H1 (cell line): Measurements from ENCODE around the gene CUEDC1. TPM values are rescaled to one million over a fixed set of nuclear protein-coding genes. Genes with fewer than 3 reads are reported as not detected.

ENCODE experiments used
- CHD2 ChIP-seq: IDR thresholded peaks from 2 replicates; pipeline ENCODE4 v1.6.1; 2012; ENCODE audit warnings: low read length, improper control_type of control experiment
- FOSL1 ChIP-seq: IDR thresholded peaks from 2 replicates; pipeline ENCODE4 v1.6.1; 2011; ENCODE audit warnings: mild to moderate bottlenecking, low read depth, low read length, moderate library complexity; ENCODE audit not compliant: insufficient read depth
- POLR2AphosphoS5 ChIP-seq: IDR thresholded peaks from 2 replicates; pipeline ENCODE4 v1.6.1; 2011; ENCODE audit warnings: low read depth, low read length
- polyA plus RNA-seq, 7 experiments: library from polyadenylated mRNA; depleted of rRNA in 3 of 7; stranded (reverse) in 5 of 7; unstranded in 2 of 7; fragments of >200 nt in 5 of 7; fragments of 200-250 nt in 2 of 7; gene quantifications; 1 replicate in 5 of 7; 2 replicates in 1 of 7; 4 replicates in 1 of 7; pipeline versions ENCODE4 v1.2.1 to v1.2.3, GENCODE V29; 2011 to 2013; ENCODE audit warnings: missing spikeins in 2 of 7, mixed read lengths in 2 of 7
- total RNA-seq: library from RNA; stranded (reverse); fragmentation: NEBNext Ultra II Directional; extraction: Animal tissue kit (Norgen Biotek cat#: 25700); gene quantifications from 2 replicates; pipeline ENCODE4 v1.2.1, GENCODE V29; 2021
- TF ChIP-seq, protein P1 (sequence below): fragments of 300-600 bp; sonication (generic); IDR thresholded peaks from 2 replicates; pipeline ENCODE4 v1.7.1; 2012; ENCODE audit warnings: low read length, moderate library complexity, mild to moderate bottlenecking, inconsistent platforms; ENCODE audit not compliant: insufficient replicate concordance

Gene CUEDC1
- total and polyA plus RNA-seq, 2 of the 8 experiments (the other 6 are each of a cell fraction or from before 2014, with no cell fraction given), result 4.0 to 10.7 TPM

DNA sequence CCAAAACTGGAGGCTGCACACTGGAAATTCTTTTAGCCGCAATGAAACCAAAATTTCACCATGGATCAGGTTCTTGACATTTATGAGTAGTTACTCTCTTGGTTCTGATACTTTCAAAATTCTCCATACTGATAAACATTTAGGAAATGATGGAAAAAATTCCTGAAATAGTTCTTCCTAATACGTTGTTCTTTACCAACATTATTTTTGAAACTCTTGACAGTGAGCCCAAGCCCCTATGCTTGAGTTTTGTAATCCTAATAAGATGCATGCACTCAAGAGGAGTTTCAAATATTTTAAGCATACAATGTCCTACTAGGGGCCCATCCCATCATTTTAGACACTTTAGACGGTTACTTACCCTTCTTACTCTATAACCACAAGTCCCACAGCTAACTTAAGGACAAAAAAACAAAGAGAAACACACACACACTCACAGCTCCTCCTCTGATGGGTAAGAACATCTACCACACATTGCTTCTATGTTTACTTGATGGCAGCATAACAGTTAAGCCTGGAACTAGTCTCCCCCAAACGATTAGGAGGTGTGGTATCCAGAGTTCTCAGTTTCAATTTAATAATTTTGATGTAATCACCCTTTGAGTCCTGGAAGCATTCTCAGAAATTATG lies 29.2 kb upstream of the CUEDC1 start (continued):
- TF ChIP-seq, protein P1, sequence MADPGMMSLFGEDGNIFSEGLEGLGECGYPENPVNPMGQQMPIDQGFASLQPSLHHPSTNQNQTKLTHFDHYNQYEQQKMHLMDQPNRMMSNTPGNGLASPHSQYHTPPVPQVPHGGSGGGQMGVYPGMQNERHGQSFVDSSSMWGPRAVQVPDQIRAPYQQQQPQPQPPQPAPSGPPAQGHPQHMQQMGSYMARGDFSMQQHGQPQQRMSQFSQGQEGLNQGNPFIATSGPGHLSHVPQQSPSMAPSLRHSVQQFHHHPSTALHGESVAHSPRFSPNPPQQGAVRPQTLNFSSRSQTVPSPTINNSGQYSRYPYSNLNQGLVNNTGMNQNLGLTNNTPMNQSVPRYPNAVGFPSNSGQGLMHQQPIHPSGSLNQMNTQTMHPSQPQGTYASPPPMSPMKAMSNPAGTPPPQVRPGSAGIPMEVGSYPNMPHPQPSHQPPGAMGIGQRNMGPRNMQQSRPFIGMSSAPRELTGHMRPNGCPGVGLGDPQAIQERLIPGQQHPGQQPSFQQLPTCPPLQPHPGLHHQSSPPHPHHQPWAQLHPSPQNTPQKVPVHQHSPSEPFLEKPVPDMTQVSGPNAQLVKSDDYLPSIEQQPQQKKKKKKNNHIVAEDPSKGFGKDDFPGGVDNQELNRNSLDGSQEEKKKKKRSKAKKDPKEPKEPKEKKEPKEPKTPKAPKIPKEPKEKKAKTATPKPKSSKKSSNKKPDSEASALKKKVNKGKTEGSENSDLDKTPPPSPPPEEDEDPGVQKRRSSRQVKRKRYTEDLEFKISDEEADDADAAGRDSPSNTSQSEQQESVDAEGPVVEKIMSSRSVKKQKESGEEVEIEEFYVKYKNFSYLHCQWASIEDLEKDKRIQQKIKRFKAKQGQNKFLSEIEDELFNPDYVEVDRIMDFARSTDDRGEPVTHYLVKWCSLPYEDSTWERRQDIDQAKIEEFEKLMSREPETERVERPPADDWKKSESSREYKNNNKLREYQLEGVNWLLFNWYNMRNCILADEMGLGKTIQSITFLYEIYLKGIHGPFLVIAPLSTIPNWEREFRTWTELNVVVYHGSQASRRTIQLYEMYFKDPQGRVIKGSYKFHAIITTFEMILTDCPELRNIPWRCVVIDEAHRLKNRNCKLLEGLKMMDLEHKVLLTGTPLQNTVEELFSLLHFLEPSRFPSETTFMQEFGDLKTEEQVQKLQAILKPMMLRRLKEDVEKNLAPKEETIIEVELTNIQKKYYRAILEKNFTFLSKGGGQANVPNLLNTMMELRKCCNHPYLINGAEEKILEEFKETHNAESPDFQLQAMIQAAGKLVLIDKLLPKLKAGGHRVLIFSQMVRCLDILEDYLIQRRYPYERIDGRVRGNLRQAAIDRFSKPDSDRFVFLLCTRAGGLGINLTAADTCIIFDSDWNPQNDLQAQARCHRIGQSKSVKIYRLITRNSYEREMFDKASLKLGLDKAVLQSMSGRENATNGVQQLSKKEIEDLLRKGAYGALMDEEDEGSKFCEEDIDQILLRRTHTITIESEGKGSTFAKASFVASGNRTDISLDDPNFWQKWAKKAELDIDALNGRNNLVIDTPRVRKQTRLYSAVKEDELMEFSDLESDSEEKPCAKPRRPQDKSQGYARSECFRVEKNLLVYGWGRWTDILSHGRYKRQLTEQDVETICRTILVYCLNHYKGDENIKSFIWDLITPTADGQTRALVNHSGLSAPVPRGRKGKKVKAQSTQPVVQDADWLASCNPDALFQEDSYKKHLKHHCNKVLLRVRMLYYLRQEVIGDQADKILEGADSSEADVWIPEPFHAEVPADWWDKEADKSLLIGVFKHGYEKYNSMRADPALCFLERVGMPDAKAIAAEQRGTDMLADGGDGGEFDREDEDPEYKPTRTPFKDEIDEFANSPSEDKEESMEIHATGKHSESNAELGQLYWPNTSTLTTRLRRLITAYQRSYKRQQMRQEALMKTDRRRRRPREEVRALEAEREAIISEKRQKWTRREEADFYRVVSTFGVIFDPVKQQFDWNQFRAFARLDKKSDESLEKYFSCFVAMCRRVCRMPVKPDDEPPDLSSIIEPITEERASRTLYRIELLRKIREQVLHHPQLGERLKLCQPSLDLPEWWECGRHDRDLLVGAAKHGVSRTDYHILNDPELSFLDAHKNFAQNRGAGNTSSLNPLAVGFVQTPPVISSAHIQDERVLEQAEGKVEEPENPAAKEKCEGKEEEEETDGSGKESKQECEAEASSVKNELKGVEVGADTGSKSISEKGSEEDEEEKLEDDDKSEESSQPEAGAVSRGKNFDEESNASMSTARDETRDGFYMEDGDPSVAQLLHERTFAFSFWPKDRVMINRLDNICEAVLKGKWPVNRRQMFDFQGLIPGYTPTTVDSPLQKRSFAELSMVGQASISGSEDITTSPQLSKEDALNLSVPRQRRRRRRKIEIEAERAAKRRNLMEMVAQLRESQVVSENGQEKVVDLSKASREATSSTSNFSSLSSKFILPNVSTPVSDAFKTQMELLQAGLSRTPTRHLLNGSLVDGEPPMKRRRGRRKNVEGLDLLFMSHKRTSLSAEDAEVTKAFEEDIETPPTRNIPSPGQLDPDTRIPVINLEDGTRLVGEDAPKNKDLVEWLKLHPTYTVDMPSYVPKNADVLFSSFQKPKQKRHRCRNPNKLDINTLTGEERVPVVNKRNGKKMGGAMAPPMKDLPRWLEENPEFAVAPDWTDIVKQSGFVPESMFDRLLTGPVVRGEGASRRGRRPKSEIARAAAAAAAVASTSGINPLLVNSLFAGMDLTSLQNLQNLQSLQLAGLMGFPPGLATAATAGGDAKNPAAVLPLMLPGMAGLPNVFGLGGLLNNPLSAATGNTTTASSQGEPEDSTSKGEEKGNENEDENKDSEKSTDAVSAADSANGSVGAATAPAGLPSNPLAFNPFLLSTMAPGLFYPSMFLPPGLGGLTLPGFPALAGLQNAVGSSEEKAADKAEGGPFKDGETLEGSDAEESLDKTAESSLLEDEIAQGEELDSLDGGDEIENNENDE, result no peak
- TF ChIP-seq FOSL1 (no peak), POLR2AphosphoS5 (no peak), CHD2 (no peak)
